Keratinocyte (primary cell): ENCODE data around the gene HAUS8.

ENCODE experiments used
- EZH2 ChIP-seq: IDR thresholded peaks from one replicate; pipeline ENCODE4 v1.6.1; 2012; ENCODE audit warnings: inconsistent platforms, mild to moderate bottlenecking, low read length, moderate library complexity
- TF ChIP-seq, protein P1 (sequence below), 3 experiments: IDR thresholded peaks in 1 of 3; conservative IDR thresholded peaks in 1 of 3; optimal IDR thresholded peaks in 1 of 3; 2 replicates in 2 of 3; 3 replicates in 1 of 3; pipeline versions ENCODE3 to v1.5.1; 2011; ENCODE audit warnings: low read length in 3 of 3, mild to moderate bottlenecking in 3 of 3, moderate library complexity in 2 of 3, control low read depth in 1 of 3, inconsistent platforms in 1 of 3; ENCODE audit not compliant: insufficient read depth in 2 of 3; ENCODE audit errors: extremely low read depth in 1 of 3

DNA sequence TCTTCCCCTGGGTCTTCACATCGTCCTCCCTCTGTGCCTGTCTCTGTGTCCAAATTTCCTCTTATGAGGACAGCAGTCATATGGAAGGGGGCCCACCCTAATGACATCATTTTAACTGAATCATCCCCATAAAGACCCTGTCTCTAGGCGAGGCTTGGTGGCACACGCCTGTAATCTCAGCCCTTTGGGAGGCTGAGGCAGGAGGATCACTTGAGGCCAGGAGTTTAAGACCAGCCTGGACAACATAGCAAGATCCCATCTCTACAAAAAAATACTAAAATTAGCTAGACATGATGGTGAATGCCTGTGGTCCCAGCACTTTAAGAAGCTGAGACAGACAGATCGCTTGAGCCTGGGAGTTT is 5.2 kb upstream of the HAUS8 start:
- TF ChIP-seq, protein P1, sequence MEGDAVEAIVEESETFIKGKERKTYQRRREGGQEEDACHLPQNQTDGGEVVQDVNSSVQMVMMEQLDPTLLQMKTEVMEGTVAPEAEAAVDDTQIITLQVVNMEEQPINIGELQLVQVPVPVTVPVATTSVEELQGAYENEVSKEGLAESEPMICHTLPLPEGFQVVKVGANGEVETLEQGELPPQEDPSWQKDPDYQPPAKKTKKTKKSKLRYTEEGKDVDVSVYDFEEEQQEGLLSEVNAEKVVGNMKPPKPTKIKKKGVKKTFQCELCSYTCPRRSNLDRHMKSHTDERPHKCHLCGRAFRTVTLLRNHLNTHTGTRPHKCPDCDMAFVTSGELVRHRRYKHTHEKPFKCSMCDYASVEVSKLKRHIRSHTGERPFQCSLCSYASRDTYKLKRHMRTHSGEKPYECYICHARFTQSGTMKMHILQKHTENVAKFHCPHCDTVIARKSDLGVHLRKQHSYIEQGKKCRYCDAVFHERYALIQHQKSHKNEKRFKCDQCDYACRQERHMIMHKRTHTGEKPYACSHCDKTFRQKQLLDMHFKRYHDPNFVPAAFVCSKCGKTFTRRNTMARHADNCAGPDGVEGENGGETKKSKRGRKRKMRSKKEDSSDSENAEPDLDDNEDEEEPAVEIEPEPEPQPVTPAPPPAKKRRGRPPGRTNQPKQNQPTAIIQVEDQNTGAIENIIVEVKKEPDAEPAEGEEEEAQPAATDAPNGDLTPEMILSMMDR (optimal IDR thresholded peaks at IDR 0.05 in 1 of 3, IDR thresholded peaks at IDR 0.05 in 1 of 3, conservative IDR thresholded peaks at IDR 0.05 in 1 of 3; ENCODE audit: extremely low read depth in 1 of 3, insufficient read depth in 2 of 3, low read length in 3 of 3), result no peak
- no peak for TF ChIP-seq EZH2
